IMR-90 (cell line): ENCODE results near the gene MLLT10. TPM values are rescaled to one million over a fixed set of nuclear protein-coding genes. Genes with fewer than 3 reads are reported as not detected.

Experiments used
- ATAC-seq: fragments of 200-7000 bp; cut with Tn5 transposase; 2 replicates; pipeline ENCODE4 v1.9.1; 2020; ENCODE audit warnings: low read depth, mild to moderate bottlenecking, moderate library complexity
- BruUV-seq: library from RNA; stranded (reverse); fragments of 400-500 nt; replicated peaks from 2 replicates; lab custom pipeline; 2021; lab: Mats Ljungman, UMichigan
- CTCF ChIA-PET: fragments of 300-600 bp; formaldehyde crosslinking; extraction: SDS; loops from one replicate; lab custom pipeline; 2021; ENCODE audit warnings: antibody characterized with exemption; lab: Yijun Ruan, JAX
- POLR2A ChIA-PET: fragments of 300-600 bp; sonication (Branson Sonifier 250); formaldehyde crosslinking; loops from one replicate; lab custom pipeline; 2022; ENCODE audit warnings: antibody characterized with exemption; ENCODE audit not compliant: unreplicated experiment; lab: Charles Lee
- DNase-seq: peaks from one replicate; pipeline ENCODE4 v3.0.0; 2013
- H2AFZ ChIP-seq: replicated peaks from 2 replicates; pipeline ENCODE3; 2013; ENCODE audit warnings: low read length, mild to moderate bottlenecking; ENCODE audit not compliant: poor library complexity
- H2AK5ac ChIP-seq: 2 replicates; pipeline ENCODE4 v1.6.1; 2013; ENCODE audit warnings: low read depth, low read length, inconsistent platforms
- H2AK9ac ChIP-seq: replicated peaks from 2 replicates; pipeline ENCODE3; 2013; ENCODE audit warnings: mild to moderate bottlenecking, low read depth, low read length, moderate library complexity; ENCODE audit not compliant: poor library complexity
- H2BK120ac ChIP-seq: 2 replicates; pipeline ENCODE4 v1.6.1; 2013; ENCODE audit warnings: low read depth, low read length, inconsistent platforms
- H2BK15ac ChIP-seq: 3 replicates; pipeline ENCODE4 v1.6.1; 2013; ENCODE audit warnings: low read depth, low read length, inconsistent platforms
- H2BK20ac ChIP-seq: 2 replicates; pipeline ENCODE4 v1.6.1; 2013; ENCODE audit warnings: low read depth, mild to moderate bottlenecking, inconsistent platforms, low read length, moderate library complexity
- H2BK5ac ChIP-seq: 2 replicates; pipeline ENCODE4 v1.6.1; 2013; ENCODE audit warnings: mild to moderate bottlenecking, low read depth, low read length, inconsistent platforms; ENCODE audit not compliant: poor library complexity, severe bottlenecking
- H3K14ac ChIP-seq: replicated peaks from 2 replicates; pipeline ENCODE4 v1.6.1; 2013; ENCODE audit warnings: low read depth, low read length, inconsistent platforms
- H3K18ac ChIP-seq: 2 replicates; pipeline ENCODE4 v1.6.1; 2013; ENCODE audit warnings: low read depth, low read length, control low read depth
- H3K23ac ChIP-seq: 2 replicates; pipeline ENCODE4 v1.6.1; 2013; ENCODE audit warnings: low read depth, low read length, inconsistent platforms
- H3K27ac ChIP-seq: 2 replicates; pipeline ENCODE4 v1.5.1; 2013; ENCODE audit warnings: mild to moderate bottlenecking, control low read depth, low read length; ENCODE audit not compliant: insufficient read depth
- H3K27me3 ChIP-seq: 2 replicates; pipeline ENCODE4 v1.6.1; 2013; ENCODE audit warnings: low read length; ENCODE audit not compliant: control insufficient read depth, insufficient read depth
- H3K36me3 ChIP-seq: 2 replicates; pipeline ENCODE4 v1.6.1; 2013; ENCODE audit warnings: low read length, mixed read lengths; ENCODE audit not compliant: control insufficient read depth, insufficient read depth
- H3K4ac ChIP-seq: 2 replicates; pipeline ENCODE4 v1.6.1; 2013; ENCODE audit warnings: low read depth, low read length, inconsistent platforms
- H3K4me1 ChIP-seq: 2 replicates; pipeline ENCODE4 v1.6.1; 2013; ENCODE audit warnings: low read length, mixed read lengths; ENCODE audit not compliant: control insufficient read depth, insufficient read depth
- H3K4me2 ChIP-seq: 2 replicates; pipeline ENCODE4 v1.6.1; 2013; ENCODE audit warnings: low read depth, mild to moderate bottlenecking, control low read depth, low read length, moderate library complexity
- H3K4me3 ChIP-seq: 2 replicates; pipeline ENCODE4 v1.5.1; 2013; ENCODE audit warnings: low read depth, mild to moderate bottlenecking, control low read depth, low read length, moderate library complexity; ENCODE audit not compliant: insufficient read depth
- H3K56ac ChIP-seq: 2 replicates; pipeline ENCODE4 v1.6.1; 2013; ENCODE audit warnings: low read length, inconsistent platforms; ENCODE audit not compliant: insufficient read depth; ENCODE audit errors: extremely low read depth
- H3K79me1 ChIP-seq, 2 experiments: 2 replicates each; pipeline ENCODE4 v1.6.1; 2013; ENCODE audit warnings: low read length in 2 of 2, inconsistent platforms in 1 of 2, low read depth in 1 of 2
- H3K9ac ChIP-seq: 2 replicates; pipeline ENCODE4 v1.6.1; 2013; ENCODE audit warnings: low read depth, low read length, control low read depth
- H3K9me1 ChIP-seq: 2 replicates; pipeline ENCODE4 v1.6.1; 2013; ENCODE audit warnings: low read length, inconsistent platforms; ENCODE audit not compliant: insufficient read depth
- H3K9me3 ChIP-seq: 2 replicates; pipeline ENCODE4 v1.6.1; 2013; ENCODE audit warnings: low read length; ENCODE audit not compliant: control insufficient read depth, insufficient read depth
- H4K20me1 ChIP-seq: 2 replicates; pipeline ENCODE4 v1.6.1; 2013; ENCODE audit warnings: low read length, inconsistent platforms; ENCODE audit not compliant: insufficient read depth
- H4K5ac ChIP-seq: 2 replicates; pipeline ENCODE4 v1.6.1; 2013; ENCODE audit warnings: mild to moderate bottlenecking, low read depth, low read length, control low read depth
- H4K8ac ChIP-seq, 2 experiments: 2 replicates each; pipeline ENCODE4 v1.6.1; 2013; ENCODE audit warnings: low read depth in 2 of 2, low read length in 2 of 2, control low read depth in 1 of 2, inconsistent platforms in 1 of 2
- H4K91ac ChIP-seq: 2 replicates; pipeline ENCODE4 v1.6.1; 2013; ENCODE audit warnings: low read depth, low read length, inconsistent platforms; ENCODE audit not compliant: insufficient read depth
- BHLHE40 ChIP-seq: fragments of 150-350 bp; IDR thresholded peaks from 2 replicates; pipeline ENCODE4 v1.6.1; 2016; ENCODE audit warnings: mild to moderate bottlenecking, low read depth, low read length
- CEBPB ChIP-seq: IDR thresholded peaks from 2 replicates; pipeline ENCODE4 v1.6.1; 2012; ENCODE audit warnings: low read depth, low read length, improper control_type of control experiment
- CHD1 ChIP-seq: IDR thresholded peaks from 2 replicates; pipeline ENCODE4 v1.6.1; 2012; ENCODE audit warnings: low read depth, low read length, improper control_type of control experiment
- ELK1 ChIP-seq: fragments of 150-350 bp; IDR thresholded peaks from 2 replicates; pipeline ENCODE4 v1.6.1; 2016; ENCODE audit warnings: low read depth, mild to moderate bottlenecking, low read length, moderate library complexity, borderline replicate concordance
- FOS ChIP-seq: fragments of 150-350 bp; IDR thresholded peaks from 2 replicates; pipeline ENCODE4 v1.6.1; 2016; ENCODE audit warnings: low read depth, low read length
- MXI1 ChIP-seq: IDR thresholded peaks from 2 replicates; pipeline ENCODE4 v1.6.1; 2012; ENCODE audit warnings: low read depth, mild to moderate bottlenecking, low read length, moderate library complexity, borderline replicate concordance
- NFE2L2 ChIP-seq: fragments of 150-350 bp; IDR thresholded peaks from 2 replicates; pipeline ENCODE4 v1.6.1; 2016; ENCODE audit warnings: low read depth, mild to moderate bottlenecking, low read length
- RCOR1 ChIP-seq: IDR thresholded peaks from 2 replicates; pipeline ENCODE4 v1.6.1; 2012; ENCODE audit warnings: mild to moderate bottlenecking, low read length, improper control_type of control experiment; ENCODE audit not compliant: insufficient replicate concordance
- SMC3 ChIP-seq: fragments of 150-350 bp; IDR thresholded peaks from 2 replicates; pipeline ENCODE4 v1.6.1; 2016; ENCODE audit warnings: low read depth, mild to moderate bottlenecking, antibody characterized with exemption, low read length, moderate library complexity
- WGBS, 2 experiments: methylation state at CpG; one replicate each; pipeline versions ENCODE4 v1.1.5 to v1.1.7; 2013; ENCODE audit warnings: missing lambda C conversion rate in 2 of 2; ENCODE audit not compliant: insufficient read length in 1 of 2; ENCODE audit errors: extremely low coverage in 2 of 2; 5-methylcytosine and 5-hydroxymethylcytosine counted together
- dilution Hi-C: fragments of 300-500 bp; cut with HindIII; formaldehyde crosslinking; loops from one replicate; pipeline ENCODE4 v1.14.3; 2018; ENCODE audit warnings: low sequenced_read_pairs; ENCODE audit not compliant: unreplicated experiment
- in situ Hi-C: fragments of 300-500 bp; cut with MboI; formaldehyde crosslinking; loops from 3 replicates; pipeline ENCODE4 v1.14.3; 2019; ENCODE audit warnings: low sequenced_read_pairs, inconsistent platforms, mixed read lengths
- intact Hi-C: fragments of 100-400 bp; cut with micrococcal nuclease; formaldehyde crosslinking; loops from 2 replicates; pipeline ENCODE4 v1.10.0; 2022
- polyA plus RNA-seq, 3 experiments: library from polyadenylated mRNA; depleted of rRNA; stranded (reverse); fragments of >200 nt; gene quantifications; 2 replicates each; pipeline ENCODE4 v1.2.3, GENCODE V29; 2012; ENCODE audit warnings: low replicate concordance in 1 of 3
- total RNA-seq: library from RNA; depleted of rRNA; stranded (reverse); fragments of >200 nt; gene quantifications from 2 replicates; pipeline ENCODE4 v1.2.3, GENCODE V29; 2012

The MLLT10 gene
- total and polyA plus RNA-seq, 2 of the 4 experiments (the other 2 are of a cell fraction) = 22.5 to 29.0 TPM

DNA sequence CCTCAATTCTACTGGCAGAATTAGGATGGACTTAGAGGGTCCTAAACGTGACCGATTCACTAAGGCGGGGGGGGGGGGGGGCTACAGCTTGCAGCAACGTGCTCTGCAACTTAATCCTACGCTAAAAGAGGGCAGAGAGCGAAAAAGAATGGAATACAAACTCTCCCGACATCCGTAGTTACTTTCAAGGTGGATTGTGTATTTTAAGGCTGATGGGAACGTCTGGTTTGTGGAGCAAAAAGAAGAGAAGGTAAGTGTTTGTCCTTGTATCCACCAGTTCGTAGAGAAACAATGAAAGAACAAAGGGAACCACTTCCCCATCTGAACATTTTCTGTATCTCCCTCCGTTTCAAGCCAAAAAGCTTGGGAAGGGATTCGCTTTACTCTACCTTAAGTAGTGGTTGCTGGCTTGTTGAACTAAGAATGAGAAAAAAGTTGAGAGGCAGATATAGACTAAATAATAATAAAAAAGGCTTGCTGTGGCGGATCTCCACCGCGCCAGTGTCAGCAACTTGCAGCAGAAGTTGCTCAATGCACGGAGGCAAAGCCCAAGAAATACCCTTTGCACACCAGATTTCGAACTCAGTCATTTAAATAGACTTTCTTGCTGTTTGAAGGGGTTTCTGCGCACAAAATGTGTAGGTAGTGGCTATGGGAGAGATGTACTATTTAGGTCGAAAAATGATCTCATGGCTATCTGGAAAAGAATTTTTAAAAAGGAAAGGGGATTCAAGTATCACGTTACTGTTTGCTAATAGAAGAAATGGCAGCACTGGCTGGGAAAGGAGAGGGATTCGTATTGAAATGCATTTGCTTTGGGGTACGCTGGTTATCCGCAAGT is 9.3 kb upstream of the MLLT10 start:
- DNase-seq = peak; percentile 67
- Histone ChIP-seq H2BK120ac (peak overlapping the region; percentile 91), H4K8ac (peak overlapping the region; percentile 93 to 97), H3K4me3 (peak overlapping the region; percentile 62), H3K79me1 (peaks cover 2 to 3% of the 10 kb centered on the region in 2 experiments; a peak in 3 of 4 replicates), H3K4me2 (peak overlapping the region; percentile 93), H4K20me1 (no peaks in the 10 kb centered on the region), H4K91ac (peak overlapping the region; percentile 92), H4K5ac (peak overlapping the region; percentile 97), H2AFZ (peak overlapping the region; percentile 99), H3K27me3 (no peaks in the 10 kb centered on the region), H3K4ac (peak overlapping the region; percentile 93), H3K9me1 (0 out of 2 replicates have a peak, but pooled peaks cover 3% of the 10 kb centered on the region), H3K14ac (peak overlapping the region; percentile 88), H3K9ac (peak overlapping the region; percentile 71), H2BK5ac (peak overlapping the region; percentile 93), H3K23ac (peak overlapping the region; percentile 85), H2AK9ac (peak overlapping the region; percentile 95), H3K4me1 (peaks cover 3% of the 10 kb centered on the region; the same call in 1 of the 2 replicates), H2AK5ac (peak overlapping the region; percentile 10), H3K18ac (peak overlapping the region; percentile 96), H2BK20ac (peak overlapping the region; percentile 66; the same call in 1 of the 2 replicates), H2BK15ac (peak overlapping the region; percentile 92; the same call in 2 of the 3 replicates), H3K27ac (peak overlapping the region; percentile 98), H3K56ac (peak overlapping the region; percentile 69), H3K36me3 (no peaks in the 10 kb centered on the region), H3K9me3 (no peaks in the 10 kb centered on the region)
- TF ChIP-seq MXI1 = no peak
- no peak for TF ChIP-seq SMC3
- TF ChIP-seq NFE2L2 = no peak
- no peak for TF ChIP-seq RCOR1
- no peak for TF ChIP-seq BHLHE40
- no peak for TF ChIP-seq ELK1
- TF ChIP-seq CHD1 = no peak
- TF ChIP-seq FOS = no peak
- peak; percentile 94 for TF ChIP-seq CEBPB
- ATAC-seq = no peak
- CTCF ChIA-PET = interaction anchor here (0.5 to 0.8 kb wide), 3 partner anchors 28 to 1819 kb away, joined by 3 read pairs; no protein-coding TSS in a partner anchor
- intact Hi-C loops = loop anchor here (2.0 to 10.0 kb wide), 3 partner anchors 246 to 447 kb away; no protein-coding TSS in a partner anchor
- dilution Hi-C loops = no loop called here
- in situ Hi-C loops = loop anchor here (25.0 kb wide), 3 partner anchors 788 to 1088 kb away; partner anchors contain the start of genes BMI1 and COMMD3
- POLR2A ChIA-PET = interaction anchor here (1.4 kb wide), 1 partner anchor 9 kb away, joined by 3 read pairs; no protein-coding TSS in a partner anchor
- BruUV-seq = no TSS peak
- 0% methylated on average over 3 of the region's 23 CpGs; no CpG with 5 or more reads in 1 of the 2 experiments for WGBS, 2 experiments
